K562 (cell line): ENCODE data around the gene PPARG. TPM values are rescaled to one million over a fixed set of nuclear protein-coding genes. Genes with fewer than 3 reads are reported as not detected.

Source experiments
- ATAC-seq: fragments of 200-7000 bp; cut with Tn5 transposase; 3 replicates; pipeline ENCODE4 v1.9.1; 2020; ENCODE audit warnings: moderate library complexity
- BruUV-seq: library from RNA; stranded (reverse); fragments of 400-500 nt; replicated peaks from 2 replicates; lab custom pipeline; 2021; lab: Mats Ljungman, UMichigan
- CTCF ChIA-PET: fragments of 300-600 bp; formaldehyde crosslinking; extraction: SDS; loops from one replicate; lab custom pipeline; 2021; ENCODE audit warnings: low intra/inter-chr PET ratio; lab: Yijun Ruan, JAX
- POLR2A ChIA-PET: fragments of 300-600, 350-650 bp; sonication (Branson Sonifier 250); formaldehyde crosslinking; extraction: SDS; loops from one replicate; lab custom pipeline; 2021; ENCODE audit warnings: antibody characterized with exemption, inconsistent platforms; lab: Yijun Ruan, JAX
- DNase-seq, 4 experiments: peaks; one replicate each; pipeline versions ENCODE4 v3.0.0 to v3.0.0-alpha.2; 2011 to 2018; ENCODE audit warnings: low spot score in 3 of 4, mixed read lengths in 3 of 4; ENCODE audit errors: extremely low read depth in 1 of 4
- FAIRE-seq: peaks from 2 replicates; lab custom pipeline; 2011; peaks lifted over from hg19 to GRCh38; lab: Jason Lieb, UNC
- H2AFZ ChIP-seq: 2 replicates; pipeline ENCODE4 v1.6.0; 2011; ENCODE audit warnings: low read depth, low read length, control low read depth, inconsistent platforms
- H3K27ac ChIP-seq: fragments of 200-600 bp; 3 replicates; pipeline ENCODE4 v1.8.0; 2011; ENCODE audit warnings: low read depth, mild to moderate bottlenecking, control low read depth, inconsistent platforms, low read length, moderate library complexity, mixed read lengths; ENCODE audit errors: extremely low read depth
- H3K27me3 ChIP-seq, 2 experiments: fragments of 300-600 bp in 1 of 2; 2 replicates in 1 of 2; 3 replicates in 1 of 2; pipeline versions ENCODE4 v1.6.0 to v1.8.0; 2011; ENCODE audit warnings: inconsistent platforms in 2 of 2, low read length in 2 of 2, mild to moderate bottlenecking in 1 of 2, mixed read lengths in 1 of 2, moderate library complexity in 1 of 2; ENCODE audit not compliant: control insufficient read depth in 2 of 2, insufficient read depth in 2 of 2
- H3K36me3 ChIP-seq: fragments of 300-600 bp; 3 replicates; pipeline ENCODE4 v1.8.0; 2011; ENCODE audit warnings: mild to moderate bottlenecking, low read length, inconsistent platforms; ENCODE audit not compliant: control insufficient read depth, insufficient read depth
- H3K4me1 ChIP-seq, 2 experiments: fragments of 200-600 bp in 1 of 2; replicated peaks in 1 of 2; 2 replicates in 1 of 2; 3 replicates in 1 of 2; pipeline versions ENCODE4 v1.5.1 to v1.8.0; 2011; ENCODE audit warnings: inconsistent platforms in 2 of 2, low read length in 2 of 2, mild to moderate bottlenecking in 1 of 2, mixed read lengths in 1 of 2, moderate library complexity in 1 of 2; ENCODE audit not compliant: control insufficient read depth in 2 of 2, insufficient read depth in 2 of 2
- H3K4me2 ChIP-seq: 2 replicates; pipeline ENCODE4 v1.6.1; 2011; ENCODE audit warnings: low read length, control low read depth, inconsistent platforms, mixed read lengths; ENCODE audit not compliant: insufficient read depth
- H3K4me3 ChIP-seq: fragments of 200-600 bp; sonication (generic), shearing (Covaris generic); 2 replicates; pipeline ENCODE4 v1.5.1; 2016; ENCODE audit warnings: control low read depth, inconsistent platforms
- H3K79me2 ChIP-seq: fragments of 200-600 bp; 3 replicates; pipeline ENCODE4 v1.8.0; 2011; ENCODE audit warnings: low read length, inconsistent platforms; ENCODE audit not compliant: control insufficient read depth, insufficient read depth
- H3K9ac ChIP-seq, 2 experiments: 2 replicates each; pipeline versions ENCODE4 v1.6.0 to v1.6.1; 2011; ENCODE audit warnings: low read depth in 2 of 2, low read length in 2 of 2, control low read depth in 1 of 2, inconsistent platforms in 1 of 2, mild to moderate bottlenecking in 1 of 2, mixed read lengths in 1 of 2; ENCODE audit not compliant: insufficient read depth in 1 of 2
- H3K9me1 ChIP-seq: one replicate; pipeline ENCODE4 v1.6.0; 2011; ENCODE audit warnings: inconsistent platforms, mild to moderate bottlenecking, low read length, moderate library complexity; ENCODE audit not compliant: control insufficient read depth, insufficient read depth
- H3K9me3 ChIP-seq: replicated peaks from 2 replicates; pipeline ENCODE4 v1.5.1; 2011; ENCODE audit warnings: low read depth, low read length, inconsistent platforms; ENCODE audit not compliant: control insufficient read depth, insufficient read depth
- H4K20me1 ChIP-seq: replicated peaks from 2 replicates; pipeline ENCODE4 v1.6.1; 2011; ENCODE audit warnings: low read length, inconsistent platforms, mixed read lengths; ENCODE audit not compliant: control insufficient read depth, insufficient read depth
- BRD9 ChIP-seq: fragments of 450-650 bp; IDR thresholded peaks from 2 replicates; pipeline ENCODE4 v1.6.1; 2018; ENCODE audit warnings: low read depth; ENCODE audit not compliant: partially characterized antibody
- CEBPB ChIP-seq: fragments of 450-650 bp; IDR thresholded peaks from 2 replicates; pipeline ENCODE4 v1.6.1; 2016; ENCODE audit warnings: missing genetic modification characterization, missing compliant biosample characterization
- CXXC5 ChIP-seq: fragments of 250-450 bp; sonication (Bioruptor Pico); IDR thresholded peaks from 2 replicates; pipeline ENCODE4 v1.8.0; 2022; ENCODE audit warnings: inconsistent platforms, mild to moderate bottlenecking, moderate library complexity
- PML ChIP-seq: IDR thresholded peaks from 2 replicates; pipeline ENCODE4 v1.6.1; 2012; ENCODE audit warnings: low read length, inconsistent platforms
- SMC3 ChIP-seq: conservative IDR thresholded peaks from 2 replicates; pipeline ENCODE4 v1.6.1; 2011; ENCODE audit warnings: low read depth, low read length, improper control_type of control experiment; ENCODE audit not compliant: insufficient read depth
- ZNF232 ChIP-seq: sonication (generic); formaldehyde crosslinking; IDR thresholded peaks from 2 replicates; pipeline ENCODE4 v1.8.0; 2022; ENCODE audit warnings: mild to moderate bottlenecking, missing genetic modification reagents
- WGBS: fragments of 100-300 bp; shearing (Covaris generic); methylation state at CpG from one replicate; pipeline ENCODE4 v1.1.6; 2016; ENCODE audit warnings: low coverage, mixed read lengths; ENCODE audit not compliant: insufficient coverage; ENCODE audit errors: missing lambda C conversion rate; 5-methylcytosine and 5-hydroxymethylcytosine counted together
- in situ Hi-C: fragments of 300-500 bp; cut with MboI; formaldehyde crosslinking; loops from 4 replicates; pipeline ENCODE4 v1.15.0; 2018; ENCODE audit warnings: inconsistent platforms, mixed read lengths
- intact Hi-C: fragments of 100-400 bp; cut with micrococcal nuclease; formaldehyde crosslinking; loops from 2 replicates; pipeline ENCODE4 v1.14.2; 2022
- polyA plus RNA-seq, 8 experiments: library from polyadenylated mRNA; depleted of rRNA in 4 of 8; stranded (reverse) in 5 of 8; unstranded in 3 of 8; fragments of >200 nt; fragmentation: Nextera tagmentation in 2 of 8; fragmentation: Illumina TruSeq in 1 of 8; extraction: Ambion mirVana in 2 of 8; extraction: Trizol in 1 of 8; gene quantifications; 2 replicates each; pipeline versions ENCODE4 v1.2.1 to v1.2.3, GENCODE V29; 2011 to 2014; ENCODE audit warnings: inconsistent platforms in 1 of 8, missing spikeins in 1 of 8
- total RNA-seq, 7 experiments: library from RNA; depleted of rRNA in 6 of 7; stranded (reverse); fragments of >200 nt in 6 of 7; fragmentation: Illumina TruSeq in 2 of 7; extraction: Trizol in 2 of 7; gene quantifications; 2 replicates each; pipeline versions ENCODE4 v1.2.1 to v1.2.3, GENCODE V29; 2011 to 2021; ENCODE audit warnings: low replicate concordance in 1 of 7
- TF ChIP-seq, protein P1 (sequence below): fragments of 450-650 bp; IDR thresholded peaks from 2 replicates; pipeline ENCODE4 v1.6.1; 2014; ENCODE audit warnings: low read depth, mild to moderate bottlenecking, moderate library complexity, borderline replicate concordance

The PPARG gene
- total and polyA plus RNA-seq, 9 of the 15 experiments (the other 6 are each of a cell fraction or from before 2014, with no cell fraction given) = not detected

GRCh38 chr3:12451960-12452359 is 163.1 kb downstream of the PPARG start:
- BruUV-seq = no TSS peak
- Histone ChIP-seq H3K9me1 (no peaks in the 10 kb centered on the region), H3K27ac (no peak overlapping the region), H3K4me3 (no peak overlapping the region), H3K36me3 (no peaks in the 10 kb centered on the region), H3K9me3 (no peaks in the 10 kb centered on the region), H3K4me1 (no peaks in the 10 kb centered on the region), H3K79me2 (no peaks in the 10 kb centered on the region), H2AFZ (no peak overlapping the region), H4K20me1 (0 out of 2 replicates have a peak, but pooled peaks cover 5% of the 10 kb centered on the region), H3K4me2 (no peak overlapping the region), H3K27me3 (peaks cover 2 to 27% of the 10 kb centered on the region in 2 experiments; a peak in 4 of 5 replicates), H3K9ac (no peak overlapping the region)
- no peak for TF ChIP-seq SMC3
- TF ChIP-seq CEBPB (tag) = no peak
- TF ChIP-seq CXXC5 (CRISPR knock-in tag) = no peak
- TF ChIP-seq ZNF232 (CRISPR knock-in tag) = no peak
- TF ChIP-seq BRD9 = no peak
- TF ChIP-seq, protein P1, sequence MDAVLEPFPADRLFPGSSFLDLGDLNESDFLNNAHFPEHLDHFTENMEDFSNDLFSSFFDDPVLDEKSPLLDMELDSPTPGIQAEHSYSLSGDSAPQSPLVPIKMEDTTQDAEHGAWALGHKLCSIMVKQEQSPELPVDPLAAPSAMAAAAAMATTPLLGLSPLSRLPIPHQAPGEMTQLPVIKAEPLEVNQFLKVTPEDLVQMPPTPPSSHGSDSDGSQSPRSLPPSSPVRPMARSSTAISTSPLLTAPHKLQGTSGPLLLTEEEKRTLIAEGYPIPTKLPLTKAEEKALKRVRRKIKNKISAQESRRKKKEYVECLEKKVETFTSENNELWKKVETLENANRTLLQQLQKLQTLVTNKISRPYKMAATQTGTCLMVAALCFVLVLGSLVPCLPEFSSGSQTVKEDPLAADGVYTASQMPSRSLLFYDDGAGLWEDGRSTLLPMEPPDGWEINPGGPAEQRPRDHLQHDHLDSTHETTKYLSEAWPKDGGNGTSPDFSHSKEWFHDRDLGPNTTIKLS = no peak
- TF ChIP-seq PML = no peak
- ATAC-seq = no peak
- ChIA-PET POLR2A (interaction anchor here (0.7 kb wide), 1 partner anchor 31 kb away, joined by 3 read pairs; no protein-coding TSS in a partner anchor), CTCF (no interaction called here)
- 0% methylated on average over 1 of the region's 1 CpG for WGBS
- in situ Hi-C loops = no loop called here
- DNase-seq = no peak
- intact Hi-C loops = no loop called here
- FAIRE-seq = no peak
